IMR-90 (cell line): ENCODE measurements around the gene SHROOM3. TPM values are rescaled to one million over a fixed set of nuclear protein-coding genes. Genes with fewer than 3 reads are reported as not detected.

Experiments used
- ATAC-seq: fragments of 200-7000 bp; cut with Tn5 transposase; 2 replicates; pipeline ENCODE4 v1.9.1; 2020; ENCODE audit warnings: low read depth, mild to moderate bottlenecking, moderate library complexity
- BruUV-seq: library from RNA; stranded (reverse); fragments of 400-500 nt; replicated peaks from 2 replicates; lab custom pipeline; 2021; lab: Mats Ljungman, UMichigan
- CTCF ChIA-PET: fragments of 300-600 bp; formaldehyde crosslinking; extraction: SDS; loops from one replicate; lab custom pipeline; 2021; ENCODE audit warnings: antibody characterized with exemption; lab: Yijun Ruan, JAX
- POLR2A ChIA-PET: fragments of 300-600 bp; sonication (Branson Sonifier 250); formaldehyde crosslinking; loops from one replicate; lab custom pipeline; 2022; ENCODE audit warnings: antibody characterized with exemption; ENCODE audit not compliant: unreplicated experiment; lab: Charles Lee
- DNase-seq: peaks from one replicate; pipeline ENCODE4 v3.0.0; 2013
- H2AFZ ChIP-seq: replicated peaks from 2 replicates; pipeline ENCODE3; 2013; ENCODE audit warnings: low read length, mild to moderate bottlenecking; ENCODE audit not compliant: poor library complexity
- H2AK5ac ChIP-seq: 2 replicates; pipeline ENCODE4 v1.6.1; 2013; ENCODE audit warnings: low read depth, low read length, inconsistent platforms
- H2AK9ac ChIP-seq: replicated peaks from 2 replicates; pipeline ENCODE3; 2013; ENCODE audit warnings: mild to moderate bottlenecking, low read depth, low read length, moderate library complexity; ENCODE audit not compliant: poor library complexity
- H2BK120ac ChIP-seq: 2 replicates; pipeline ENCODE4 v1.6.1; 2013; ENCODE audit warnings: low read depth, low read length, inconsistent platforms
- H2BK15ac ChIP-seq: 3 replicates; pipeline ENCODE4 v1.6.1; 2013; ENCODE audit warnings: low read depth, low read length, inconsistent platforms
- H2BK20ac ChIP-seq: 2 replicates; pipeline ENCODE4 v1.6.1; 2013; ENCODE audit warnings: low read depth, mild to moderate bottlenecking, inconsistent platforms, low read length, moderate library complexity
- H2BK5ac ChIP-seq: 2 replicates; pipeline ENCODE4 v1.6.1; 2013; ENCODE audit warnings: mild to moderate bottlenecking, low read depth, low read length, inconsistent platforms; ENCODE audit not compliant: poor library complexity, severe bottlenecking
- H3K14ac ChIP-seq: replicated peaks from 2 replicates; pipeline ENCODE4 v1.6.1; 2013; ENCODE audit warnings: low read depth, low read length, inconsistent platforms
- H3K18ac ChIP-seq: 2 replicates; pipeline ENCODE4 v1.6.1; 2013; ENCODE audit warnings: low read depth, low read length, control low read depth
- H3K23ac ChIP-seq: 2 replicates; pipeline ENCODE4 v1.6.1; 2013; ENCODE audit warnings: low read depth, low read length, inconsistent platforms
- H3K27ac ChIP-seq: 2 replicates; pipeline ENCODE4 v1.5.1; 2013; ENCODE audit warnings: mild to moderate bottlenecking, control low read depth, low read length; ENCODE audit not compliant: insufficient read depth
- H3K27me3 ChIP-seq: 2 replicates; pipeline ENCODE4 v1.6.1; 2013; ENCODE audit warnings: low read length; ENCODE audit not compliant: control insufficient read depth, insufficient read depth
- H3K36me3 ChIP-seq: 2 replicates; pipeline ENCODE4 v1.6.1; 2013; ENCODE audit warnings: low read length, mixed read lengths; ENCODE audit not compliant: control insufficient read depth, insufficient read depth
- H3K4ac ChIP-seq: 2 replicates; pipeline ENCODE4 v1.6.1; 2013; ENCODE audit warnings: low read depth, low read length, inconsistent platforms
- H3K4me1 ChIP-seq: 2 replicates; pipeline ENCODE4 v1.6.1; 2013; ENCODE audit warnings: low read length, mixed read lengths; ENCODE audit not compliant: control insufficient read depth, insufficient read depth
- H3K4me2 ChIP-seq: 2 replicates; pipeline ENCODE4 v1.6.1; 2013; ENCODE audit warnings: low read depth, mild to moderate bottlenecking, control low read depth, low read length, moderate library complexity
- H3K4me3 ChIP-seq: 2 replicates; pipeline ENCODE4 v1.5.1; 2013; ENCODE audit warnings: low read depth, mild to moderate bottlenecking, control low read depth, low read length, moderate library complexity; ENCODE audit not compliant: insufficient read depth
- H3K56ac ChIP-seq: 2 replicates; pipeline ENCODE4 v1.6.1; 2013; ENCODE audit warnings: low read length, inconsistent platforms; ENCODE audit not compliant: insufficient read depth; ENCODE audit errors: extremely low read depth
- H3K79me1 ChIP-seq, 2 experiments: 2 replicates each; pipeline ENCODE4 v1.6.1; 2013; ENCODE audit warnings: low read length in 2 of 2, inconsistent platforms in 1 of 2, low read depth in 1 of 2
- H3K9ac ChIP-seq: 2 replicates; pipeline ENCODE4 v1.6.1; 2013; ENCODE audit warnings: low read depth, low read length, control low read depth
- H3K9me1 ChIP-seq: 2 replicates; pipeline ENCODE4 v1.6.1; 2013; ENCODE audit warnings: low read length, inconsistent platforms; ENCODE audit not compliant: insufficient read depth
- H3K9me3 ChIP-seq: 2 replicates; pipeline ENCODE4 v1.6.1; 2013; ENCODE audit warnings: low read length; ENCODE audit not compliant: control insufficient read depth, insufficient read depth
- H4K20me1 ChIP-seq: 2 replicates; pipeline ENCODE4 v1.6.1; 2013; ENCODE audit warnings: low read length, inconsistent platforms; ENCODE audit not compliant: insufficient read depth
- H4K5ac ChIP-seq: 2 replicates; pipeline ENCODE4 v1.6.1; 2013; ENCODE audit warnings: mild to moderate bottlenecking, low read depth, low read length, control low read depth
- H4K8ac ChIP-seq, 2 experiments: 2 replicates each; pipeline ENCODE4 v1.6.1; 2013; ENCODE audit warnings: low read depth in 2 of 2, low read length in 2 of 2, control low read depth in 1 of 2, inconsistent platforms in 1 of 2
- H4K91ac ChIP-seq: 2 replicates; pipeline ENCODE4 v1.6.1; 2013; ENCODE audit warnings: low read depth, low read length, inconsistent platforms; ENCODE audit not compliant: insufficient read depth
- CHD1 ChIP-seq: IDR thresholded peaks from 2 replicates; pipeline ENCODE4 v1.6.1; 2012; ENCODE audit warnings: low read depth, low read length, improper control_type of control experiment
- FOS ChIP-seq: fragments of 150-350 bp; IDR thresholded peaks from 2 replicates; pipeline ENCODE4 v1.6.1; 2016; ENCODE audit warnings: low read depth, low read length
- RAD21 ChIP-seq: IDR thresholded peaks from 2 replicates; pipeline ENCODE4 v1.6.1; 2012; ENCODE audit warnings: low read length, improper control_type of control experiment
- RCOR1 ChIP-seq: IDR thresholded peaks from 2 replicates; pipeline ENCODE4 v1.6.1; 2012; ENCODE audit warnings: mild to moderate bottlenecking, low read length, improper control_type of control experiment; ENCODE audit not compliant: insufficient replicate concordance
- WGBS, 2 experiments: methylation state at CpG; one replicate each; pipeline versions ENCODE4 v1.1.5 to v1.1.7; 2013; ENCODE audit warnings: missing lambda C conversion rate in 2 of 2; ENCODE audit not compliant: insufficient read length in 1 of 2; ENCODE audit errors: extremely low coverage in 2 of 2; 5-methylcytosine and 5-hydroxymethylcytosine counted together
- dilution Hi-C: fragments of 300-500 bp; cut with HindIII; formaldehyde crosslinking; loops from one replicate; pipeline ENCODE4 v1.14.3; 2018; ENCODE audit warnings: low sequenced_read_pairs; ENCODE audit not compliant: unreplicated experiment
- in situ Hi-C: fragments of 300-500 bp; cut with MboI; formaldehyde crosslinking; loops from 3 replicates; pipeline ENCODE4 v1.14.3; 2019; ENCODE audit warnings: low sequenced_read_pairs, inconsistent platforms, mixed read lengths
- intact Hi-C: fragments of 100-400 bp; cut with micrococcal nuclease; formaldehyde crosslinking; loops from 2 replicates; pipeline ENCODE4 v1.10.0; 2022
- polyA plus RNA-seq, 3 experiments: library from polyadenylated mRNA; depleted of rRNA; stranded (reverse); fragments of >200 nt; gene quantifications; 2 replicates each; pipeline ENCODE4 v1.2.3, GENCODE V29; 2012; ENCODE audit warnings: low replicate concordance in 1 of 3
- total RNA-seq: library from RNA; depleted of rRNA; stranded (reverse); fragments of >200 nt; gene quantifications from 2 replicates; pipeline ENCODE4 v1.2.3, GENCODE V29; 2012
- TF ChIP-seq, protein P1 (sequence below): conservative IDR thresholded peaks from 2 replicates; pipeline ENCODE4 v1.5.1; 2012; ENCODE audit warnings: mild to moderate bottlenecking, low read depth, low read length, improper control_type of control experiment

The SHROOM3 gene
- total and polyA plus RNA-seq, 2 of the 4 experiments (the other 2 are of a cell fraction): 10.8 to 19.5 TPM

DNA sequence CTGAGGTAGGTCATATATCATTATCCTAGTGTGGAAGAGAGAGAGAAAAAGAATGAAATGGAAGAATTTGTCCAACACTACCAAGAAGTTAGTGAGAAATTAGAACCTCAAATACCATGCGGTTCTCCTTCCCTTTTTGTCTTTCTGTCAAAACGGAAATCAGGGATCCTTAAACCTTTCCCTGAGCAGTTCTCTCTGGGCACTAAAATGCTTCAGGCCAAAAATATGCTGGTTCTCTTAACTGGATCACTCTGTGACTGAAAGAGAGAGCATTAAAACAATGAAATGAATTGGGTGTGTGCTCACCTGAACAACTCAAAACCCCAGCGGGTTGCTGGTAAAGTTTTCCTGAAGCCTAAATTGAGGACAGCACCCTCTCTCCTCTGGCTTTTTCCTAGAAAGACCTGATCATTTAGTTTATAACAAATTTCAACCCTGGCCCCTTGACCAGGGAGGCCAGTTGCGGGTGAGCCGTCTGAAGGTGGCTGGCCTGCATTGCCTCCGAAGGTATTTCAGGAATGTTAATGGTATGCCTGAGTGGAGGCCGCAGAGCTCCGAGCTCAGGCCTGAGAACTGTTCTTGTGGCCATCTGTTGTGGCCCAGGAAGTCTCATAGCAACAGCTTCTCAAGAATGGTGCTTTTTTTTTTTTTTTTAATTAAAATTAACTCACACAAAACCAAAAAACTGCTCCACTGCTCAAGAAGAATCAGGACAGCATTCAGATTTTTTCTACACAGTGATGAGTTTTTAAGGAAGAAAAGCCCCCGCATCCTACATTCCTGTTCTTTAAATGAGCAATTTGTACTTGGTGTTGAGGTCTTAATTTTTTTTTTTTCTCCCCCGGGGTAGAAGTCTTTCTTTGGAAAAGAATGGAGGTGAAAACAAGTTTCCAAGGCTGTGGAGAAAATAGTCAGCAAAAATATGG, 155.1 kb downstream of the SHROOM3 start:
- H3K56ac ChIP-seq: peak overlapping the region; percentile 86
- CTCF ChIA-PET: interaction anchor here (0.6 to 0.7 kb wide), 5 partner anchors 14 to 429 kb away, joined by 3 to 6 read pairs (median 3); no protein-coding TSS in a partner anchor
- peak overlapping the region; percentile 33; the same call in 1 of the 2 replicates for H4K5ac ChIP-seq
- peak overlapping the region; percentile 41; the same call in 1 of the 2 replicates for H3K4me2 ChIP-seq
- peak overlapping the region; percentile 91 for H3K4ac ChIP-seq
- peak overlapping the region; percentile 49; the same call in 1 of the 2 replicates for H3K9ac ChIP-seq
- H4K20me1 ChIP-seq: no peaks in the 10 kb centered on the region
- H3K4me1 ChIP-seq: peaks cover 13% of the 10 kb centered on the region
- in situ Hi-C loops: no loop called here
- POLR2A ChIA-PET: interaction anchor here (0.6 to 0.7 kb wide), 4 partner anchors 9 to 194 kb away, joined by 3 to 12 read pairs (median 5); no protein-coding TSS in a partner anchor
- H3K27ac ChIP-seq: peak overlapping the region; percentile 36
- peak overlapping the region; percentile 78 for H2BK5ac ChIP-seq
- H3K9me1 ChIP-seq: peaks cover 5% of the 10 kb centered on the region; the same call in 1 of the 2 replicates
- H4K91ac ChIP-seq: peak overlapping the region; percentile 75
- H3K27me3 ChIP-seq: no peaks in the 10 kb centered on the region
- dilution Hi-C loops: no loop called here
- DNase-seq: peak; percentile 92
- H2AK9ac ChIP-seq: peak overlapping the region; percentile 33
- TF ChIP-seq FOS: no peak
- peak; percentile 22; the same call in 1 of the 2 replicates for TF ChIP-seq RAD21
- TF ChIP-seq, protein P1, sequence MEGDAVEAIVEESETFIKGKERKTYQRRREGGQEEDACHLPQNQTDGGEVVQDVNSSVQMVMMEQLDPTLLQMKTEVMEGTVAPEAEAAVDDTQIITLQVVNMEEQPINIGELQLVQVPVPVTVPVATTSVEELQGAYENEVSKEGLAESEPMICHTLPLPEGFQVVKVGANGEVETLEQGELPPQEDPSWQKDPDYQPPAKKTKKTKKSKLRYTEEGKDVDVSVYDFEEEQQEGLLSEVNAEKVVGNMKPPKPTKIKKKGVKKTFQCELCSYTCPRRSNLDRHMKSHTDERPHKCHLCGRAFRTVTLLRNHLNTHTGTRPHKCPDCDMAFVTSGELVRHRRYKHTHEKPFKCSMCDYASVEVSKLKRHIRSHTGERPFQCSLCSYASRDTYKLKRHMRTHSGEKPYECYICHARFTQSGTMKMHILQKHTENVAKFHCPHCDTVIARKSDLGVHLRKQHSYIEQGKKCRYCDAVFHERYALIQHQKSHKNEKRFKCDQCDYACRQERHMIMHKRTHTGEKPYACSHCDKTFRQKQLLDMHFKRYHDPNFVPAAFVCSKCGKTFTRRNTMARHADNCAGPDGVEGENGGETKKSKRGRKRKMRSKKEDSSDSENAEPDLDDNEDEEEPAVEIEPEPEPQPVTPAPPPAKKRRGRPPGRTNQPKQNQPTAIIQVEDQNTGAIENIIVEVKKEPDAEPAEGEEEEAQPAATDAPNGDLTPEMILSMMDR: no peak
- TF ChIP-seq RCOR1: peak; percentile 16
- no peak for TF ChIP-seq CHD1
- peak overlapping the region; percentile 90 for H2BK20ac ChIP-seq
- no TSS peak for BruUV-seq
- peak overlapping the region; percentile 12 for H2AFZ ChIP-seq
- H3K79me1 ChIP-seq: peaks cover 0 to 5% of the 10 kb centered on the region in 2 experiments; a peak in 1 of 4 replicates
- H3K14ac ChIP-seq: peak overlapping the region; percentile 57
- ATAC-seq: peak; percentile 95
- no peak overlapping the region for H3K4me3 ChIP-seq
- no peaks in the 10 kb centered on the region for H3K36me3 ChIP-seq
- peak overlapping the region; percentile 89 for H2BK120ac ChIP-seq
- intact Hi-C loops: loop anchor here (5.0 kb wide), 1 partner anchor 78 kb away; no protein-coding TSS in a partner anchor
- H2AK5ac ChIP-seq: peak overlapping the region; percentile 77; the same call in 1 of the 2 replicates
- peak overlapping the region; percentile 46 to 86 for H4K8ac ChIP-seq
- WGBS, 2 experiments: 0% methylated on average over 1 of the region's 10 CpGs; no CpG with 5 or more reads in 1 of the 2 experiments
- H3K23ac ChIP-seq: peak overlapping the region; percentile 75
- H3K9me3 ChIP-seq: no peaks in the 10 kb centered on the region
- peak overlapping the region; percentile 52; the same call in 1 of the 2 replicates for H3K18ac ChIP-seq
- H2BK15ac ChIP-seq: peak overlapping the region; percentile 71; the same call in 2 of the 3 replicates
